GM23338 (cell line): Measurements from ENCODE around the gene ERP44. TPM values are rescaled to one million over a fixed set of nuclear protein-coding genes. Genes with fewer than 3 reads are reported as not detected.

Experiments used
- ATAC-seq: fragments of 200-7000 bp; cut with Tn5 transposase; 3 replicates; pipeline ENCODE4 v1.9.1; 2020
- DNase-seq: peaks from one replicate; pipeline ENCODE4 v3.0.0-alpha.2; 2015; ENCODE audit warnings: low spot score
- H2AFZ ChIP-seq: fragments of 200-600 bp; sonication (generic); 2 replicates; pipeline ENCODE4 v1.8.0; 2016; ENCODE audit warnings: antibody characterized with exemption, mild to moderate bottlenecking, moderate library complexity
- H3F3A ChIP-seq: fragments of 200-600 bp; sonication (generic); replicated peaks from 2 replicates; pipeline ENCODE4 v1.8.0; 2017; ENCODE audit warnings: antibody characterized with exemption, mixed run types, low read depth
- H3K27ac ChIP-seq: fragments of 200-600 bp; sonication (generic); 2 replicates; pipeline ENCODE4 v1.6.1; 2016; ENCODE audit warnings: low read depth
- H3K27me3 ChIP-seq: fragments of 200-600 bp; sonication (generic); 2 replicates; pipeline ENCODE4 v1.8.0; 2016; ENCODE audit warnings: mild to moderate bottlenecking, mixed run types, moderate library complexity; ENCODE audit not compliant: insufficient read depth
- H3K36me3 ChIP-seq: fragments of 200-600 bp; sonication (generic); 2 replicates; pipeline ENCODE4 v1.8.0; 2016; ENCODE audit warnings: mild to moderate bottlenecking; ENCODE audit not compliant: insufficient read depth
- H3K4me1 ChIP-seq: fragments of 200-600 bp; sonication (generic); 2 replicates; pipeline ENCODE4 v1.8.0; 2016; ENCODE audit warnings: mild to moderate bottlenecking, moderate library complexity; ENCODE audit not compliant: insufficient read depth
- H3K4me2 ChIP-seq: fragments of 200-600 bp; sonication (generic); 2 replicates; pipeline ENCODE4 v1.7.1; 2017; ENCODE audit warnings: mixed run types
- H3K4me3 ChIP-seq: fragments of 200-600 bp; sonication (generic); 2 replicates; pipeline ENCODE4 v1.6.1; 2016; ENCODE audit warnings: mixed run types
- H3K79me2 ChIP-seq: fragments of 200-600 bp; sonication (generic); replicated peaks from 2 replicates; pipeline ENCODE4 v1.8.0; 2017; ENCODE audit warnings: mild to moderate bottlenecking; ENCODE audit not compliant: insufficient read depth
- H3K9me2 ChIP-seq: fragments of 200-600 bp; sonication (generic); 2 replicates; pipeline ENCODE4 v1.8.0; 2017; ENCODE audit not compliant: insufficient read depth
- H4K20me1 ChIP-seq: fragments of 200-600 bp; sonication (generic); replicated peaks from 2 replicates; pipeline ENCODE4 v1.8.0; 2017; ENCODE audit warnings: mild to moderate bottlenecking; ENCODE audit not compliant: insufficient read depth
- H3K27ac Mint-ChIP-seq: 2 replicates; pipeline ENCODE4 v1.8.0; 2020; ENCODE audit warnings: inconsistent platforms, mild to moderate bottlenecking, moderate library complexity, mixed read lengths
- H3K27me3 Mint-ChIP-seq: 3 replicates; pipeline ENCODE4 v1.8.0; 2022; ENCODE audit warnings: low read depth, mild to moderate bottlenecking, moderate library complexity, mixed read lengths, inconsistent platforms; ENCODE audit not compliant: insufficient read depth, poor library complexity
- H3K36me3 Mint-ChIP-seq: 3 replicates; pipeline ENCODE4 v1.8.0; 2021; ENCODE audit warnings: low read depth, mild to moderate bottlenecking, inconsistent platforms, moderate library complexity, mixed read lengths
- H3K4me1 Mint-ChIP-seq: 3 replicates; pipeline ENCODE4 v1.8.0; 2020; ENCODE audit warnings: mild to moderate bottlenecking, inconsistent platforms, mixed read lengths
- H3K4me3 Mint-ChIP-seq: 3 replicates; pipeline ENCODE4 v1.8.0; 2021; ENCODE audit warnings: moderate library complexity, mild to moderate bottlenecking, inconsistent platforms, mixed read lengths
- H3K9me3 Mint-ChIP-seq: 3 replicates; pipeline ENCODE4 v1.8.0; 2020; ENCODE audit warnings: moderate library complexity, mild to moderate bottlenecking, inconsistent platforms, mixed read lengths
- CTCF ChIP-seq, 2 experiments: fragments of 200-600 bp in 1 of 2; sonication (generic) in 1 of 2; conservative IDR thresholded peaks; 2 replicates each; pipeline versions ENCODE4 v1.5.1 to v1.6.1; 2016 to 2017; ENCODE audit warnings: antibody characterized with exemption in 2 of 2, low read depth in 2 of 2, mild to moderate bottlenecking in 2 of 2, moderate library complexity in 1 of 2
- ETS1 ChIP-seq: IDR thresholded peaks from 2 replicates; pipeline ENCODE4 v1.6.1; 2016; ENCODE audit warnings: antibody characterized with exemption
- EZH2 ChIP-seq: fragments of 200-600 bp; sonication (generic); IDR thresholded peaks from one replicate; pipeline ENCODE4 v1.8.0; 2017; ENCODE audit warnings: antibody characterized with exemption, mild to moderate bottlenecking, low read depth; ENCODE audit not compliant: unreplicated experiment
- EZH2phosphoT487 ChIP-seq: fragments of 200-600 bp; sonication (generic); IDR thresholded peaks from one replicate; pipeline ENCODE4 v1.8.1; 2018; ENCODE audit warnings: antibody characterized with exemption; ENCODE audit not compliant: unreplicated experiment
- NANOG ChIP-seq: IDR thresholded peaks from 2 replicates; pipeline ENCODE4 v1.6.1; 2016; ENCODE audit warnings: antibody characterized with exemption, borderline replicate concordance
- POLR2AphosphoS5 ChIP-seq: IDR thresholded peaks from 2 replicates; pipeline ENCODE4 v1.6.1; 2016; ENCODE audit warnings: antibody characterized with exemption, low read depth
- REST ChIP-seq: IDR thresholded peaks from one replicate; pipeline ENCODE4 v1.6.1; 2018; ENCODE audit warnings: antibody characterized with exemption; ENCODE audit not compliant: unreplicated experiment
- ZNF114 ChIP-seq: fragments of 250-450 bp; sonication (Bioruptor Pico); IDR thresholded peaks from 2 replicates; pipeline ENCODE4 v1.5.0; 2020; ENCODE audit warnings: mild to moderate bottlenecking, moderate library complexity
- ZNF331 ChIP-seq: fragments of 250-450 bp; sonication (Bioruptor Pico); IDR thresholded peaks from 2 replicates; pipeline ENCODE4 v1.5.0; 2020; ENCODE audit warnings: low read depth, mild to moderate bottlenecking, moderate library complexity
- ZNF462 ChIP-seq: fragments of 250-450 bp; sonication (Bioruptor Pico); IDR thresholded peaks from 2 replicates; pipeline ENCODE4 v1.5.0; 2020; ENCODE audit warnings: mild to moderate bottlenecking, moderate library complexity
- polyA plus RNA-seq: library from polyadenylated mRNA; unstranded; fragments of >200 nt; fragmentation: Nextera tagmentation; extraction: Ambion mirVana; gene quantifications from 2 replicates; pipeline ENCODE4 v1.2.1, GENCODE V29; 2016
- total RNA-seq: library from RNA; depleted of rRNA; stranded (reverse); fragments of >200 nt; shearing (Covaris generic); gene quantifications from 2 replicates; pipeline ENCODE4 v1.2.3, GENCODE V29; 2014

The ERP44 gene
- total and polyA plus RNA-seq, 2 experiments from 2014 or later = 13.0 to 24.1 TPM

- TF ChIP-seq ZNF462 = no peak
- no peak for TF ChIP-seq ZNF331
- TF ChIP-seq ZNF114 = no peak
- TF ChIP-seq CTCF (conservative IDR thresholded peaks at IDR 0.05; ENCODE audit: low read depth in 2 of 2) = no peak
- TF ChIP-seq NANOG = no peak
- no peak for TF ChIP-seq POLR2AphosphoS5
- no peak for TF ChIP-seq EZH2
These were observed 143.2 kb downstream of the ERP44 start (continued) for GRCh38 chr9:99955606-99956005.

GRCh38 chr9:99954819-99955218 lies 144.0 kb downstream of the ERP44 start:
- ATAC-seq (no peak), DNase-seq (no peak)
- Histone ChIP-seq H2AFZ (no peak overlapping the region), H3F3A (no peaks in the 10 kb centered on the region), H3K79me2 (no peaks in the 10 kb centered on the region), H3K9me2 (no peaks in the 10 kb centered on the region), H3K4me1 (no peaks in the 10 kb centered on the region), H4K20me1 (no peaks in the 10 kb centered on the region), H3K27ac (no peak overlapping the region), H3K4me2 (no peak overlapping the region), H3K27me3 (no peaks in the 10 kb centered on the region), H3K36me3 (no peaks in the 10 kb centered on the region), H3K4me3 (no peak overlapping the region)
- Mint-ChIP-seq H3K27ac (no peak overlapping the region), H3K4me3 (no peak overlapping the region), H3K27me3 (no peaks in the 10 kb centered on the region), H3K4me1 (no peaks in the 10 kb centered on the region), H3K9me3 (no peaks in the 10 kb centered on the region), H3K36me3 (peaks cover 5% of the 10 kb centered on the region; the same call in 2 of the 3 replicates)
- no peak for TF ChIP-seq CTCF (conservative IDR thresholded peaks at IDR 0.05; ENCODE audit: low read depth in 2 of 2)
- TF ChIP-seq ETS1 = no peak
- TF ChIP-seq EZH2phosphoT487 = no peak
- no peak for TF ChIP-seq REST
- no peak for TF ChIP-seq NANOG
- TF ChIP-seq EZH2 = no peak
